GM21367 (cell line): Measurements from ENCODE around the gene KCNAB3.

ENCODE experiments used
- ATAC-seq: cut with Tn5 transposase; IDR thresholded peaks from one replicate; pipeline ENCODE4 v1.9.1; 2021; ENCODE audit not compliant: unreplicated experiment

The KCNAB3 gene

DNA sequence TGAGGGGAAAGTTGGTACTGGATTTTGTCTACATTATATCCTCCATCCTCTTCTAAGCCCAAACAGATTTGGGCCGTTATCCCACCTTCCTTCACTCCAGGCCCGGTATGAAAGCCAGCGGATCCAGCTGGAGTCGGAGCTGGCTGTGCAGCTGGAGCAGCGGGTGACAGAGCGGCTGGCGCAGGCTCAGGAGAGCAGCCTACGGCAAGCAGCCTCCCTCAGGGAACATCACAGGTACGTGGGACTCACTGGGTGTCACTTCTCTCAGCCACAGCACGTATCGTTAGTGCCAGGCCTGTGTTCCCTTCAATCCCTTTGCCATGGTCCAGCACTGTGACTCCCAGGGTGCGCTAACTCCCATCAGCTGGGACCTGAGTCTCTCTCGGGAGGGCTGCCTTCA, 13.6 kb upstream of the KCNAB3 start:
- ATAC-seq, result no peak

DNA sequence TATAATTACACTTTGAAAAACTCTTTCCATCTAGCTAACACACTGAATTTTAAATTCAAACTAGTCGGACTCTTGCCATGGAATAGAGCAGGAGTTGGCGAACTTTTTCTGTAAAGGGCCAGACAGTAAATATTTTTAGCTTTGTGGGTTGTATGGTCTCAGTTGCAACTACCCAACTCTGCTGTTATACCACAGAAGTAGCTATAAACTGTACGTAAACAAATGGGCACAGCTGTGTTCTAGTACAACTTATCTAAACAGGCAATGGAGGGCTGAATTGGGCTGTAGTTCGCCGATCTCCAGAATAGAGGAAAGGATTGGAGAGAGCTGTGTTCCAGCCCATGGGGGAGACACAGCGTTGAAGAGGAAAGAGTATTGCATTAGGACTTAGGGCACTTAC, 11.1 kb upstream of the KCNAB3 start:
- no peak for ATAC-seq

DNA sequence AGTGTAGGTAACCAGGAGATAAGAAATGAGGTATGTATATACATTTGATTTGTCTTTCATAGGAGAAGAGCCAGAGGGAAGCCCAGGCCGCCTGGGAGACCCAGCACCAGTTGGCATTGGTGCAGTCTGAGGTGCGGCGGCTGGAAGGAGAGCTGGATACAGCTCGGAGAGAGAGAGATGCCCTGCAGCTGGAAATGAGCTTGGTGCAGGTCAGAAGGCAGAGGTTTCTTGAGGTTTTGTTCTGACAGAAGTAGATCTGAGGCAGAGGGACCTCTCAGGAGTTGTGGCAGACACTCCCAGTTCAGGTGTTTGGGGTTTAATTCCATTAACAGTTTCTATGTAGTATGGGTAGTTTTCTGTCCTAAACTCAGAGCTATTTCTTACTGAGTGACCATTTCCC, 10.4 kb upstream of the KCNAB3 start:
- no peak for ATAC-seq

DNA sequence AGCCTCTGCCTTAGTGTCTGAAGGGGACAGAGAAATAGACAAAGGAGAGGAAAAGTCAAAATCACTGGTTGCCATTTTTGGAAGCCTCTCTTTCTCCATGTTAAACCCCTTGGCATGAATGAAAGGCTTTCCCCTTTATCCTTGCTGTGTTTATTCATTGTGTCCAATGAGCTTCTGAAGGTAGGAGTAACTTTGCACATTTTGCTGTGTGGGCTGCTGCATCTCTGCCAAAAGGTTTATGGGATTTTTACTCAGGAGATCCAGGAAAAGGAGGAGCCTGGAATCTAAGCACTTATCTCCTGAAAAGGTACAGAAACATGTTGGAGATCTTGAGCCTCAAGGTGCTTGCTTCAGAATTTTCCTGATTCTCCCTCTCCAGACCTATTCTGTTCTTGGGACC, 6.2 kb upstream of the KCNAB3 start:
- no peak for ATAC-seq

DNA sequence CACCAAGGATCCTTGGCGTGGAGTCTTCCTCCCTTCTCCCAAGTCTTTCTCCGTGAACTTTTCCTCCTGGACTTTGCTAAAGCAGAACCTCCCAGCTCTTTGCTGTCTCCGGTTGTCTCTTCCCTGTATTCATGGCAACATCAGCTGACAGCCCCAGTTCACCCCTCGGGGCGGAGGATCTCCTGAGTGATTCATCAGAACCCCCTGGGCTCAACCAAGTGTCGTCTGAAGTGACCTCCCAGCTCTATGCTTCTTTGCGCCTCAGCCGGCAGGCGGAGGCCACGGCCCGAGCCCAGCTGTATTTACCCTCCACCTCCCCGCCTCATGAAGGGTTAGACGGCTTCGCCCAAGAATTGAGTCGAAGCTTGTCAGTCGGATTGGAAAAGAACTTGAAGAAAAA, 3.3 kb upstream of the KCNAB3 start:
- no peak for ATAC-seq

DNA sequence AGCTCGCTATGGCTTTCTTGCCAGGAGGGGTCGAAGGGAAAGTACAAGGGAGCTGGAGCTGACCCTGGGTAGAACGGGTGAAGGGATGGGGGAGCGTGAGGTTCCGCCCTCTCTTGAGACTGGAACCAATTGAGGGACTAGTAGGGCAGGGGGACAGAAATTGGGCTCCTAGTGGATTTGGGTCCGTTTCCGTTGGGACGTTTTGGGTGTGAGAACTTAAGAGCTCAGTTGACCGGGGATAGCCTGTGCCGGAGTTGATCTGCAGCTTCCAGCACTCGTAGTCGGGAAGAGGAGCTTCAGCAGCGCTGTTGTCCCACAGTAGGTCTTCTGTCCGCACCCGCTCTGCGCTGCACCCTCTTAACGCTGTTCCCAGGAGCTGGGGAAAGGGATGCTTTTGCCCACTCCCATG, 2.8 kb upstream of the KCNAB3 start:
- ATAC-seq, result no peak

DNA sequence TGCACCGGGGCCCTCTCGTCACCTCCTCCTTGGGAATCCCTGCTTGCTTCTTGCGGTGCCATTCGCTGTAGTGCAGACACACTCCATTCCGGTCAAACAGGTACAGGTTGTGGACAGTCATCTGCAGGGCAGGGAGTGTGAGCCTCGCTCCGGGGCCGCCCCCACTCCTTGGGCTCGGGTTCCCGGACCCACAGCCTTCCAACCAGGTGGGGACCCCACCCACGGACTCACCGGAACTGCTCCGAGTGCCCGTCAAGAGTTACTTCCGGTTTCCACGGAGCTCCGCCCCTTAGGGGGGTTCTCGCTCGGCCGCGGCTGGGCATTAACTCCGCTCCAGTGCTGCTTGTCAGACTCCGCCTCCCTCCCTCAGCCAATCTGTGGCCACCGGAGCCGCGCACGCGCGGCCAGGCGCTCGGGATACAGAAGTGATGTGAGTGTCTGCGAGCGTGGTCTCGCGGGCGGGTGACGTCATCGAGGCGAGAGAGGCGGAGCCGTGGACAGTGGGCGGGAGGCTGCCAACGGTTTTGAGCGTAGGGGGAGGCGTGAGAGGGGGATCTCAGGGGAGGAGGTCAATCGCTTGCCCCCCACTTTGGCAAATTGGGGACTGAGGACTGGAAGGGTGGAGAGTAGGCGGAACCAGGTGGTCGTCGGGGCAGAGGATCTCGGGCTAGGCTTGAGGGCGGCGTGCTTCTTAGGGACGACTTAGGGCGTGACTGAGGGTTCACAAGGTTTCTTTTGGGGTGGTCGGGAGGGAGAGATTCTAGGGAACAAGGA, 2.2 kb upstream of the KCNAB3 start, which contains the start of the genes CNTROB and TRAPPC1:
Gene CNTROB, plus strand, starts transcription at position 498 of the 774 bp plus-strand sequence. CDS start 874 bp downstream, outside the sequence.
Gene TRAPPC1, minus strand, starts transcription at position 238 of the 774 bp plus-strand sequence. Its CDS starts 117 bp downstream, at position 121.
- peak; percentile 75 for ATAC-seq

DNA sequence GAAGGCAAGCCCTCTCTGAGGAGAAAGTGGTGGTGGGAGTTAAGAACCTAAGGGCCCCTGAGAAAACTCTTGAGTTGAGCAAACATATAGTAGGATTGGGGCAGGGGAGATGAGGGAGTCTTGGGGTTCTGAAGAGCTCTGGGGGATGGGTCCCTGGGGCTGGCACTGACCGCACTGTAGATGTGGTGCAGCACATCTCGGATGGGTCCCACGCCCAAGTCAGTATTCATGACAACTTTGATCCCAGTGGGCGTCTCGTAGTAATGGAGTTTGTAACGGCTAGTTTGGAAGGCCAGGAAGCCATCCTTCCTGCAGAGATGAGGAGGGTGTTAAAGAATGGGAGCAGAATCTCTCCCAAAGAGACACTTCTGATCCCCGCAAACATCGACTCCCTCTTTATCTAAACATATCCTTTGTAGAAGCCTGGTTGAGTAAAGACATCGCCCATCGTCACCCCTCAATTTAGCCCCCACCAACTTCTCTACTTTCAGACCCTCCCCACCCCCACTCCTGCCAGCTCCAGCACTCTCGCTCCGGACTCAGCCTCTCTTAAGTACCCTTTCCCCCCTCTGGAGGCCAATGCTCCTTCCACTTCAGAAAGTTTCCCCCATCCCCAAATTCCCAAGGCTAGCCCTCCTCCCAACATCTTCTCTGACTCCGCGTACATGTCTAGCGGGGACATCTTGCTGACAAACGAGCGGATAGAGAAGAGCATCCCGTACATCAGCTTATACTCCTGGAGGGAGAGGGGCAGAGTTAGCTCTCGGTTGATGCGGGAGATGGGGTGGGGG, 1.4 kb upstream of the KCNAB3 start:
- no peak for ATAC-seq

DNA sequence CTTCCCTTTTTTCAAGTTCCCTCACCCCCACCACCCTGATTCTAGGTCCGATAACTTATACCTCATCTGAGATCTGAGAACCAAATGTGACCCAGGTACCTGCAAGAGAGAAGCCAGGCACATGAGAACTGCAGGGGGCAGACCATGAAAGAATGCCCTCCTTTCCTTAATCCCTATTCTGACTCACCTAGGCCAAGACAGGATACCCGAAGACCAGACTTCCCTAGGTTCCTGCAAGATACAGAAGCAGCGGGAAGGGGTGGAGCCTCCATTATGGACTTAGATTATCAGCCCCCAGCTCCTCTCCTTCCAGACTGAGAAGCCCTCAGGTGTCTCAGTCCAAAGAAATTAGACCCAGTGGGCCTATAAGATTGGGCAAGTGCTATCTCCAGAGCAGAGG, 2.1 kb downstream of the KCNAB3 start:
- no peak for ATAC-seq

DNA sequence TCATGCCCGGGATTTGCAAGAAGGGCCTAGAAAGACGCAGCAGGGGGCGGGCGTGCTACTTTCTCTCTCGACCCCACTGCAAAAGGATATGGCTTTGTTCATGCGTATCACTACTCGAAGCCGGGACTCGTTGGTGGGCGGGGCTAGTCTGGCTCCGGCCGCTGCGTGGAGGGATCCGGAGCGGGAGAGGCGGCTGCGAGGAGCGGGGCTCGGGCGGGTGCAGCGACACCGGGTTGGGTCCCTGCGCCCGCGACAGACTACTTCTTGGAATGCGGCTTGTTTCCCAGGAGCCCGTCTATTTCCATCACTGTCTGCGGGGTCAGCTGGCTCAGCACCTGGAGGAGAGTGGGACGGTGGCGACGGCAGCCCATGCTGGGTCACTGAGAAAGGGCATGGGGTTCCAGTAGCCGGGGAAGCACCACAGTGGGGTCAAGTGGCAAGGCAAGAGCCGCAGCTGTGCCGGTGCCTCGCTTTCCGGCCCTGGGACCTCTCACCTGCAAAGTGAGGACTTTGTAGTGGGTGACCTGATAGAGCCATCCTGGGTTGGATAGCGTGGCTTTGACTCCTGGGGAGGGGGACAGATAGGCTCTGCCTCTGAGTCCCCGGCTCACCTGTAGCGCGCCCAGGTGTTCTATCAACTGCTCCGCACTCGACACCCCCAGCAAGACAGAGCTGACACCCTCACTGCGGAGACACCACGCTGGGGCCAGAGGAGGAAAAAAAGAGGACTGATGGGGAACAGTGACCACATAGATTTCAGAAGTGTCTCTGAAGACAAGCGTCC, 6.6 kb downstream of the KCNAB3 start:
- no peak for ATAC-seq

DNA sequence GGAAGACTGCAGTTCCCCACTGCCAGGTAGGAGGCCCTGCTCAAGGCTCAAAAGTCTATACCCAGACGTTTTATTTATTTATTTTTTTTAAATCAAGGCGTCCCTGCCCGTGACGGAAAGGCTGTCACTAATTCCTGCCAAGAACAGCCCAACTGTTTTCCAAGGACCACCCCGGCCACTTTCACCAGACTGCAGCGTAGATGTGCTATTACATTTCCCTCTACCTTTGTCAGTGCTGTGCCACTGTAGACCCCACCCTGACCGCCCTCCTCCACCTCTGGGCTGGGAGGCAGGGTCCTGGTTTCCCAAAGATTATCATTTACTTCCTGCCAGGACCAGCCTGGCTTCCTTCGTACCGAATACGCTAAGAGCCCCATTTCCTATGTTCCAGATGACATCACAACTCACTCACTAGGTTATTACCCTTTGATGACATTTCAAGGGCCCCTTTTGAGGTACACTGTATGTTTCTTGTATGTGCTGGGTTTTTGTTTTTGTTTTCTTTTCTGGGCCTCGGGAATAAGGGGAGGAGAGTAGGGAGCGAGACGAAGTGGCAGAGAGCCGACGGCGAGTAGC, 7.3 kb downstream of the KCNAB3 start:
- ATAC-seq, result no peak

DNA sequence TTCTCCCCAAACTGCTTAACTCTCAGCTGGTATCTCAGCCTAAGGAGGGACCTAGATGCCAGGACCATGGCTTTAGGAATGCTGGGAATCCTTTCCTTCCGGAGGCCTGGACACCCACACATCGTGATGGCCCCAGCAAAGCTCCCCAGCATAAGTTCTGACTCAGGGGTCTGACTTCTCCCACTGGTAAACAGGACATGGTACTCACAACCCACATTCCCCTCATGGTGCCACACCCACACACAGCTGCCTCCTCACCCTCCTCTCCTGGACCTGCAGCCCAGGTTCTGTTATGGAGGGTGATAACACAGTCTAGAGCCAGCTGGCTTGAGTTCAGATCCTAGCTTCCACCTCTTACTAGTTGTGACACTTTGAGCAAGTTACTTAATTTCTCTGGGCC, 12.8 kb downstream of the KCNAB3 start:
- no peak for ATAC-seq

DNA sequence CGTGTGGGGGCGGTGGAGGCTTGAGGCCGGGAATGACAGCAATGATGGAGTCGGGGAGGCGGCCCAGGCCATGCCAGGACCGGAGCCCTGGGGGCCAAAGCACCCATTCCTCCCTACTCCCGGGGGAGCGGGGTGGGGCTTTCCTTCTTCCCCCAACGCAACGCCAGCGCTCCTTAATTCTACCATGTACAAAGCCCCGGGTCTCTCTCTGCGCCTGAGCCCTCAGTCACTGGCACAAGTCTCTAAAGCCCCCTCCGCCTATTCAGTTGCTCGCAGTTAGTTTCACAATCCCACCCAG, 13.3 kb downstream of the KCNAB3 start:
- peak; percentile 5 for ATAC-seq

DNA sequence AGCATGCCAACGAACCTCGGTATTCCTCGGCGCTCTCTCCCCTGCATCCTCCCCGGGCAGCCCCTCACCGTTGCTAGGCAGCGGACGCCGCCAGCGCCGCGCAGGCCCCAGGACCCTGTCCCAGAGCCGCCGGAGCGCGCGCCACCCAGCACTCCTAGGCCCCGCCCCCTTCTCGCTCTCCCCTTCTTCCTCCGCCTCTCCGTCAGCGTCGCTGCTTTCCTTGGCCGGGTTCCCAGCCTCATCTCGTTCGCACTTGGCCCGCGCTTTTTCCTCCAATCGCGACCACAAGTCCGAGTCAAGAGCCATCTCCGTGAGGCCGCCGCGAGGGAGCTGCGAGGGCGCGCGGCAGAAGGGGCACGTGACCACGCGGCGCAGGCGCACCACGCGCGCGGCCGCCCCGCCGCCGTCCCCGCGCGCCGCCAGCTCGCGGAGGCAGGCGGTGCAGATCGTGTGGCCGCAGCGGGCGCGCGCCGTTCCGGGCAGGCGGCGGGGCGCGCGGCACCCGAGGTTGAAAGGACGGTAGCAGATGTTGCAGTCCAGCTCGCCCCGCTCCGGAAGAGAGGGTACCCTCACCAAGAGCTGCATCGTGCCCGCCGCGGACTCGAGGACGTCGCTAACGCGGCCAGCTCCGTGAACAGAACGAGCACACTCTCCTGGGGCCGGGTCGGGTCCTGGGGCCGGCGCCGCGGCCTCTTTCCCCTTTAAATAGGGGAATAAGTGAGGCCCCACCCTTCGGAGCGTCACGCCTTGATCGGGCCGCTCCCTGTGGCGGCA, 13.9 kb downstream of the KCNAB3 start, which contains the start of gene RNF227:
Gene RNF227, minus strand, starts transcription at position 679 of the 774 bp plus-strand sequence. Its CDS starts 94 bp downstream, at position 585.
- peak; percentile 58 for ATAC-seq

DNA sequence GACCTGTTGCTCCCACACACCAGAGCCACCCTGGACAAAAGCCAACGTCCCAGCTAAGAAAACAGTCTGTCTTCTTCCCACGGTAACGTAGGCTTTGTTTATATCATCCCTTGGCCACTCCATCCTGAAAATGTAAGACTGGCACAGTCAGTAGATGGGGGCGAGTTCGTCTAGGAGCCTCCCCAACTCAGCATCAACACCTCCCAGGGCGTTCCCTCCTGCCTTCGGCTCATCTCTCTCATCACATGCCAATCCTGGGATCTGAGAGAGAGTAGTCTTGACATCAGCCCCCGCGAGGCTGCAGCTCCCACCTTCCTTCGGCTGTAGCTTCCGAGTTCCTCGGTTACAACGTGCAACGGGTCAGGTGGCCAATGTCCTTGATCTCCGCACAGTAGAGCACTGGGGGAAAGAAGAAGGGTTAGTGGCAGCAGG, 14.5 kb downstream of the KCNAB3 start:
- ATAC-seq, result peak; percentile 5

DNA sequence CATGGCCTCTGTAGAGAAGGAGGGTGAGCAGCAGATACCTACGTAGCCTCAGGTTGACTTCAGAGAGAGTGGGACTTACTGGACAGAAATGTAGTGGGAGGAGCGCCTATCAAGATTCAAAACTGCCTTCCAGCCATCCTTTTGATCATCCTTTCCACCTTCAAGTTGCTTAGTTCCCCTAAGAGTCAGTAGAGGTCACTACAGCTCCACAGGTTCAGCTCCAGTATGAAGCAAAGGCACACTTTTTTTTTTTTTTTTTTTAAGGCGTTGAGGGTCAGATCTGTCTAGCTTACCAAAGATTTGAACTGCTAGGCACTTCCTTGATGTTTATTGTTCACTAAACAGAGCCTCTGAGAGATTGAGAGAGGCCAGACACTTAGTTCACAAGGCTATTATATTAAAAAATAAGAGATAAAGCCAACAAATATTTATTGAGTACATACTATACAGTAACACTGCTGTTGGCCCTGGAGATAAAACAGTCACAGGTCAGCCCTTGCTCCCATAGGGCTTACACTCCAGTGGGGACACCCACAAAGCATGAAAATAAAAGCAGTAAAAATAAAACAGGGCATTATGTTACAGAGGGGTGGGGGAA, 16.6 kb downstream of the KCNAB3 start:
- ATAC-seq, result no peak

DNA sequence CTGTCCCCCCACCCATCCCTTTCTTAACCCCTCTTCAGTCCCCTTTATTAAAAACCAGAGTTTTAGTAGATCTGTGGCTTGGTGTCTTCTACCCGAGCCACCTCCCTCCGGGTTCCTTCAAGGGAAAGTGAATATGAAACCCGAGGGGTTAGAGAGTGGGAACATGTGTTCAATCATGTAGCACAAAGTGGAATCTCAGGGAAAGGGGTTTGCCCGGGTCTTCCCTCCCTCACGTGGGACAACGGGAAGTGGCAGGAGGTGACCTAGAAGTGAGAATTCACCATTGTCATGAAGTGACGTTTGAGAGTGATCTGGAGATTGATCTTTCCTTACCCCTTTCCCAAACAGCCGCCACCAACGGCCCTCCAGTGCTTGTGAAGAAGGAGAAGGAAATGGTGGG, 18.5 kb downstream of the KCNAB3 start:
- no peak for ATAC-seq

DNA sequence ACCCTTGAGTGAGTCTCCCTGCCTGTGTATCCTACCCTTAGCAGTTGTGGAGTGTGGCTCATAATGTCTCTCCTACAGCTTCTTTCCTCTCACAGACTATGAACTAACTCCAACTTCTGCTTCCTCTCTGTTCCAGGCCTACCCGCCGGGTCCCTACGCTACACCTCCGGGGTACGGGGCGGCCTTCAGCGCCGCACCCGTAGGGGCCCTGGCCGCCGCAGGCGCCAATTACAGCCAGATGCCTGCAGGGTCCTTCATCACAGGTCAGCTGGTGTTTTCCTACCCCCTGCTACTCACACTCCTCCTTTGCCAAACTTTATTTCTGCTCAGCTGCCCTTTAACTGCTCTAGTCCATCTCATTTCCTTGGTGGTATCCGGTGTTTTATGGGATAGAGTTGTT, 18.9 kb downstream of the KCNAB3 start:
- no peak for ATAC-seq

DNA sequence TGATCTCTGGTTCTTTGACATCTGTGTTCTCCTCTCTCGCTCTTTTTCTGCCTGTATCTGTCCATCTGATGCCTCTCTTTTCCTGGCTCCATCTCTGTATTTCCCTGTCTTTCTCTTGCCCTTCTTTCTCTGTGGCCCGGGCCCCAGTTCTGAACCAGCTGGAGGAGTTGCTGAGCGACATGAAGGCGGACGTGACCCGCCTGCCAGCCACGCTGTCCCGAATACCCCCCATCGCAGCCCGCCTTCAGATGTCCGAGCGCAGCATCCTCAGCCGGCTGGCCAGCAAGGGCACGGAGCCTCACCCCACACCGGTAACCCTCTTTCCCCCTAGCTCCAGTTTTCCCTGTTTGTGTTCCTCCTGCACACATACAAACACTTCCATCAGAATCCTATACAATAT, 19.4 kb downstream of the KCNAB3 start:
- ATAC-seq, result no peak

DNA sequence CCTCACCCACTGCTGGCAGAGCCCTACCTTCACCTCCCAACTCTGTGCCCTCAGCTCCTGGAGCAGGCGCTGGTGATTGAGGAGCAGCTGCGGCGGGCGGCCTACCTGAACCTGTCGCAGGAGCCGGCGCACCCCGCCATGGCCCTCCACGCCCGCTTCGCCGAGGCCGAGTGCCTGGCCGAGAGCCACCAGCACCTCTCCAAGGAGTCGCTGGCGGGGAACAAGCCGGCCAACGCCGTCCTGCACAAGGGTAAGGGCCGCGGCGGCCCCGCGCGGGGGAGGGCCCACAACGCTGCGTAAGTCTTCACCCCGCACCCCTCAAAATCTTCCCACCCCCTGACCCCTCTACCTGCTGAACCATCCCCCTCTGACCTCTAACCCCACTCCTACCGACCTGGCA, 20.6 kb downstream of the KCNAB3 start:
- ATAC-seq, result no peak
